DLD1 (cell line): Measurements from ENCODE around the gene SERPINH1.

Experiments used
- in situ Hi-C: cut with HindIII; loops from 2 replicates; pipeline ENCODE4 v1.10.0; 2017; ENCODE audit warnings: low sequenced_read_pairs

The SERPINH1 gene

DNA sequence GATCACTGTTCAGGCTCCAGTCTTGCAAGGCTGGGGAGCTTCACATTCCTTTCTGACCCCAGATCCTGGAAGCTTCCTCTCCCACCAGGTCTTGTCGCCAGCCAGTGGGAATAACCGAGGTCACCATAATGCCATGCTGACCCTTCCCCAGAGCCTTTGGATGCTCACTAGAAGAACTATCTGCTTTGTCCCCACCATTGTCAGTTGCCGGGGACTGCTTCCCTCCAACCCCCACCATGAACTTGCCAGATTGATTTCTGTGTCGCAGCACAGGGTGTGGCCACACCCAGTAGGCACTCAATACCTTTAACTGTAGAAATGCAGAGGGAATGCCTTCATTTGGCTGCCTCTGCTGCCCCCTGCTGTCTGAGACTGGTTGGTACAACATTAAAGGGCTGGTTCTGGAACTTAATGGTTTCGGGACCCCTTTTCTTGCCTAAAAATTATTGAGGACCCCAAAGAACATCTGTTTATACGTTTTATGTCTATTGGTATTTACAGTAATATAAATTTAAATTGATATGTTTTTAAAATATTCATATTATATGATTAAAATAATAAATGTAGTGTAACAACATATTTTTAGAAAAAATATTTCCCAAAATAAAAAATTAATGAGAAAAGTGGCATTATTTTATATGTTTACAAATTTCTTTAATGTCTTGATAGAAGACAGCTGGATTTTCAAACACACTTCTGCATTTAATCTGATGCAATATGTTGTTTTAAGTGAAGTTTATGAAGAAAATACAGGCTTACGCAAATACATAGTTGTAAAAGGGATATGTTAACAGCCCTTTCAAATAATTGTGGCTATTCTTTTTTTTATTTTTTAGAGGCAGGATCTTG lies 29.6 kb upstream of the SERPINH1 start:
- in situ Hi-C loops, result loop anchor here (5.0 kb wide), 1 partner anchor 90 kb away; no protein-coding TSS in a partner anchor

- in situ Hi-C loops, result loop anchor here (5.0 kb wide), 1 partner anchor 92 kb away; no protein-coding TSS in a partner anchor
Measured at GRCh38 chr11:75533896-75534258, 28.2 kb upstream of the SERPINH1 start.

- in situ Hi-C loops, result loop anchor here (5.0 kb wide), 1 partner anchor 92 kb away; no protein-coding TSS in a partner anchor
Measured at GRCh38 chr11:75534259-75535069, 27.6 kb upstream of the SERPINH1 start.

DNA sequence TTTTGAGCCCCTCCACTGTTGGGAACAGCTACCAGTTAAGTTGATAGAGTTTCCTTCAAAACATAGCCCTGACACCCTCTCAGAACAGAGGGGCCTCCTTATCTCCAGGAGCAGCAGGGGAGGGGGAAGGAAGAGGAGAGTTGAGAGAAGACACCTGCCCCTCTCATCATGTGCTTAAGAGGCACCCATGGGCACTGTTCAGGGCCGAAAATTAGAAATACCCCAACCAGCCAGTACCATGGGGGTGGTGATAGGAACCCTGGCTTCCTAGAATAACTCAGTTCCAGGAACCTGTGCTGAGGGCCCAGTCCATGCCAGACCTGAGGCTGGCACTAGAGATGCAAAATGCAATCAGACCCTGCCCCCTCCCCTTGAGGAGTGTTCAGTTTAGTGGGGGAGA lies 27.0 kb upstream of the SERPINH1 start:
- in situ Hi-C loops, result no loop called here

DNA sequence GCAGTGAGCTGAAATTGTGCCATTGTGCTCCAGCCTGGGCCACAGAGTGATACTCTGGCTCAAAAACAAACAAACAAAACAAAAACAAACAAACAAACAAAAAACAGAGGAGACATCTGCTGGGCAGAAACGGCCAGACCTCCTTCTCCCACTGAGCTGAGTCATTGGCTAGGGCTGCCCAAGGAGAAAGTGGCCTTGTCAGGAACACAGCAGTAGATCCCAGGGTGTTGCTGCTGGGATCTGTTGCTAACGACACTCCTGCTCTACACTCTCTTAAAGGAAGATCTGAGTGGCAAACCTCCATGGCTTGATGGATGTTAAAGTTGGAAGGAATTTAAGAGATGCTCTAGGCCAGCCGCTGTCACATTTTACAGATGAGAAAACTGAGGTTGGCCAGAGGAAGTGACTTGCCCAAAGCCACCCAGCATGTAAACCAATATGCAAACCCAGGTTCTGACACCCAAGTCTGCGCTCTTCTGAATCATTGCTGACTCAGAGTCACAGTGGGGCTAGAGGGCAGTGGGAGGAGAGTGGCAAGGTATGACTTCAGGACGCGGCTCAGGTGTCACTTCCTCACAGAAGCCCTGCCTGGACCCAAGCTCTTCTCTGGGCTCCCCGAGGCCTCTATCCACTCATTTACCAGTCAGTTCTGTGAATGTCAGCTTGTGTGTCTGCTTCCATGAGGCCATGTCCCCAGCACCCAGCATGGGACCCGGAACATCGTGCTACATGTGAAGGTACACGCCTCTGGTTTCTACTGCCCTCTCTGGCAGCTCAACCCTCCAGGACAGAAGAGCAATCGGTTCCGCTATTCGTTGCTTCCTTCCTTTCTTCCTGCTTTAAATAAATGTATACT lies 25.0 kb upstream of the SERPINH1 start:
- in situ Hi-C loops, result no loop called here

DNA sequence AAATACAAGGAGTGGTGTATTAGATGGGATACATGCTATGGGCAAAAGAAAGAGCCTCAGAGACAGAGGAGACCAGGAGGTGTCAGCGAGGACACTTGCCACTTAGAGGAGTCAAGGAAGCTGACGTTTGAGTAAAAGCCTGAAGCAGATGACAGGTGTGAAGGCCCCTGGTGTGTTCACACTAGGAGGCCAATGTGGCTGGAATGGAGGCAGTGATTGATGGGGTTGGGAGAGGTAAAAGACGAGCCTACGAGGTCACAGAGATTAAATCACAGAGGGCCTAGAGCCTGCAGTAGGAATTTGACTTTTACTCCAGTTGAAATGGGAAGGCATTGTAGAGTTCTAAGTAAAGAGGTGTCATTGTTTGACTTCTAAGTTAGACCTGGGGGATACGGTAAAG lies 24.3 kb upstream of the SERPINH1 start:
- in situ Hi-C loops, result no loop called here

DNA sequence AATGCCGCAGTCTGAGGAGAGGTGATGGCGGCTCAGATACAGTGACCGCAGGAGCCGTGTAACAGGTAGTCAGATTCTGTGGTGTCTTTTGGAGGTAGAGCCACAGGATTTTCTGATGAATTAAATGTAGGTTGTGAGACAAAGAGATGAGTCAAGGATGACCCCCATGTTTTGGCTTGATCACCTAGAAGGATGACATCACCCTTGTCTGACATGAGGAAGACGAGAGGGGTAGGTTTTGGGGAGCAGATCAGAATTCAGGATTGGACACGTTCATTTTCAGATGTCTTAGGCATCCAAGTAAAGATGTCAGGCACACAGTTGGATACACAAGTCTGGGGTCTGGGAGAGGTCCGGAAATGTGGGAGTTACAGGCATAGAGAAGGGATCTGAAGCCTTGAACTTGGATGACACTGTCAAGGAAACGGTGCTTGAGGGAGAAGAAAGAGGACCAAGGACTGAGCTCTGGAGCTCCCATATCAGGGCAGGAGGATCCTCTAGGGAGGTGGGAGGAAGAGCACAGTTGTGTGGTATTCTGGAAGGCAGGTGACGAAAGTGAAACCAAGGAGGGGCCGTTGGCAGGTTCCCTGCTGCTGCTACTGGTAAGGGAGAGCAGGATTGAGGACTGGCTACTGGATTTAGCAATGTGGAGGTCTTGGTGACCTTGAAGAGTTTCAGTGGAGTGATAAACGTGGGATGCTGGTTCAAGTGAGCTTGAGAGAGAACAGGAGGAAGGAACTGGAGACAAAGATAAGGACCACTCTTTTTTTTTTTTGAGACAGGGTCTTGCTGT lies 23.7 kb upstream of the SERPINH1 start:
- in situ Hi-C loops, result no loop called here

- in situ Hi-C loops, result no loop called here
Measured at GRCh38 chr11:75539459-75540334, 22.4 kb upstream of the SERPINH1 start.

DNA sequence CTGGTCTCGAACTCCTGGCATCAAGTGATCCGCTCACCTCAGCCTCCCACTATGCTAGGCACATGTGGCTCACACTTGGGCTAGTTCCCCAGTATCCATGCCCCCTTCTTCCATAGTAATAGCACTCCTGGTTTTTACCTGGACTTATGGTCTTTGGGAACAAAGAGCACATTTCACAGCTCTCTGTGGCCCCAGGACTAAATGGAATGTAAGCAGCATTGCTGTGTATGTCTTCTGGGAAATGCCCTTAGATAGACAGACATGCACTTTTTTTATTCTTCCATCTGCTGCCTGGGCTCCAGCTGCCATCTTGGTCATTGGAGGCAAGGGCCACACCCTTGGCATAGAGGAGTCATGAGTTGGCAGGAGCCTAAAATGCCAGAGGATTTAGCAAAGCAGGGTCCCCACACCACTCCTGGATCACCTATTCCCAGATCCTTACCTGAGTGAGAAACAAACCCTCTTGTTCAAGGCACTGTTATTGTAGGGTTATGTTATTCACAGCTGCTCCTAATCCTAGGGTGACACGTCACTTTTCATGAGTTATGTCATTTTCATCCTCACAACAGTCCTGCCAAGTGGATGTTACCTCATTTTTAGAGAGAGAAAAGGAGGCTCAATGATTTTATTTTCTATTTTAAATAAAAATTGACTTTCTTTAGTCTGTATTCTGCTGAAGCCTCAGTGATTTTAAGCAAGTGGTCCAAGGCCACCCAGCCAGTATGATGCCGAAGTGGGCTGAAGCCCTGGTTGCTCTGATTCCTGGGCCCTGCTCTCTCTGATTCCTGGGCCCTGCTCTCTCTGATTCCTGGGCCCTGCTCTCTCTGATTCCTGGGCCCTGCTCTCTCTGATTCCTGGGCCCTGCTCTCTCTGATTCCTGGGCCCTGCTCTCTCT lies 20.6 kb upstream of the SERPINH1 start:
- in situ Hi-C loops, result no loop called here

DNA sequence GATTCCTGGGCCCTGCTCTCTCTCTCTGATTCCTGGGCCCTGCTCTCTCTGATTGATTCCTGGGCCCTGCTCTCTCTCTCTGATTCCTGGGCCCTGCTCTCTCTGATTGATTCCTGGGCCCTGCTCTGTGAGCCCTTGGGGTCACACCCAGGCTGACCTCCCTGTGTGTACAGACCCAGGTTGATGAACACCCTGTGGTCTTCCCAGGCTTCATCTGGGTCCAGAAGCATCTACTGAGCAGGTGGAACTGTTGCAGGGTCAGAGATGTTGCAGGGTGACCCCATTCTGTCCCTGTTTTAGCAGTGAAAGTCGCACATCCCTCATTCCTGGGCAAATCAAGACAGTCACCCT lies 20.0 kb upstream of the SERPINH1 start:
- in situ Hi-C loops, result no loop called here

DNA sequence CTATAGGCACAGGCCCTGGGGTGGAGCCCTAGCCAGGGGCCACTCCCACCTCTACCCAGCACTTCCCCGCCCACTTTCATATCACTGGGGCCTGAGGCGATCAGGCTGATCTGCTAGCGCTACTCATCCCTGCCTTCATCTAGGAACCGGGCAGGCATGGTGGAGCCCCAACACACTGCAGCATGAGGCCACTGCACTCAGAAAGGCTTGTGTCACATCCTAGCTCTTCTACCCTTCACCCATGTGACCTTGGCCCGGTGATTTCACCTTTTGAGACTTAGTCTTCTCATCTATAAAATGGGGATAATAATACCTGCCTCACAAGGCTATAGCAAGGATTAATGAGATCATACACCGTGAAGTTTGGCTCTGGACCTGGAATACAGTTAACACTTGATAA lies 18.2 kb upstream of the SERPINH1 start:
- in situ Hi-C loops, result no loop called here

GRCh38 chr11:75547177-75547576 lies 14.9 kb upstream of the SERPINH1 start:
- in situ Hi-C loops, result no loop called here

GRCh38 chr11:75547617-75548058 lies 14.4 kb upstream of the SERPINH1 start:
- in situ Hi-C loops, result no loop called here

DNA sequence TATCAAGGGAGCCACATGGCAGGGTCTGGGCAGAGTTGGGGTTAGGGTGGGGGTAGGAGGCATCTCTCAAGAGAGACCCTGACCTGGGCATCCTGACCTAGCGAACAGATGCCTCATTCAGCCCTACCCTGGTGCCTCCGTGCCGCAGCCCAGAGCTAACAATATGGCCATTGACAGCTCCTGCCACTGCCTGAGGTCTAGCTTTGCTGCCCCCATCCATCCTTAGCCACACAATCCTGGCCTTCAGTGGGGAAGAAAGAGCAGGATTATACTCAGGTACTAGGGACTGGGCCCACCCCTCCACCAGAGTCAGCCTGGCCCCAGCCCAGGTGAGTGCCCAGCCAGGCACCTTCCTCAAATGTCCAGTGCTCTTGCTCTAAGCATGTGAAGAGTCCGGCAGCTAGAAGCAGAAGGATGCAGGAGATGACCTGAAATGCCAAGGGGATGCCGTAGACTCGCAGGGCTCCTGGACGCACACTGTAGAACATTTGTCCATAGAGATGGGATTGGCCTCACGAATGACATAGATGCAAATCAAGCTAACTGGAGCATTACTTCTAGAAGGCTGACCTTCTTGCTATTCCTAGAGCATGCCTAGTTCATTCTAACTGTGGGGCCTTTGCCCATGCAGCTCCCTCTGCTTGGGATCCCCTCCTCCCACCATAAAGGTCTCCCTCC lies 13.3 kb upstream of the SERPINH1 start:
- in situ Hi-C loops, result no loop called here

GRCh38 chr11:75549370-75549958 lies 12.6 kb upstream of the SERPINH1 start:
- in situ Hi-C loops, result no loop called here

DNA sequence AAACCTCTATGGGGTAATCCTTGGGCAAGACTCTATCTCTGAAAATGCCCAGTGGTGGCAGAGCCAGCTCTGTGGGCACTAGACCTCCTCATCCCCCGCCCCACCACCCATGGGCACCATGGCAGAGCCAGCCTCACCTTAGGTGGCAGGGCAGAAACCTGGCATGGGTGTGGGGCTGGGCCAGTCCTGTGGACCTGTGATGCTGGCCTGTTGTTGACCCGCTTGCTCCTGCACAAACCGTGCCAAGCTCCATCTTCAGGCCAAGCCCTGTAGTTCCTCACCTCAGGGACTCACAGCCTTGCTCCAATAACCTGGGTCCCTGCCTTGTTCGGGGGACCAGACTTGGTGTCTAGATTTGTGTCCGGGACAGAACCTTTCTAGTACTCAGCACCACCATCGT lies 8.9 kb upstream of the SERPINH1 start:
- in situ Hi-C loops, result no loop called here

GRCh38 chr11:75553889-75554257 lies 8.2 kb upstream of the SERPINH1 start:
- in situ Hi-C loops, result no loop called here
